ENCODE results near the gene PLPP4. TPM values are rescaled to one million over a fixed set of nuclear protein-coding genes. Genes with fewer than 3 reads are reported as not detected.

PLPP4 gene
- total RNA-seq, 1 donor from 2014 or later = 0.60 TPM

DNA sequence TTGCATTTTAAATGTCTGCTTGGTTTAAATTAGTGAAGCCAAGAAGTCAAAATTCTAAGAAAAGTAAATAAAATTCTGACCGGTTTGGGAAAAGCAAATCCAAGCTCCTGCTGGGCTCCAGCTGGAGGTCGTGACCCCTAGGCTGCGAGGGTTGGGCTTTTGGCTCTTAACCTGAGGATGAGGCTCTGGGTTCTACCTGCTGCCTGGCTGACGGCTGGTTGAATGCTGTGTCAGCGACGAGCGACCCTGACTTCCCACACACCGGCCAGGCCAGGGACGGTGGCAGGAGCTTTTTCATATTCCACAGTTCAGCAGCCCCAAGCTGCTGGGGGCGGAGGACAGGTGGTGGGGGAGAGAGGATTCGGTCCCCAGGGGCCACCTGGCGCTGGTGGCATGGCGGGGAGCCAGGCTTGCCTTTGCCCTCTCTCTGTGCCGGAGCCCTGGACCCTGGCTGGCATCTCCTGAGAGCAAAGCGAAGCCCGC is 843 bp upstream of the PLPP4 start:
- no peak for DNase-seq (ENCODE audit: low spot score)

DNA sequence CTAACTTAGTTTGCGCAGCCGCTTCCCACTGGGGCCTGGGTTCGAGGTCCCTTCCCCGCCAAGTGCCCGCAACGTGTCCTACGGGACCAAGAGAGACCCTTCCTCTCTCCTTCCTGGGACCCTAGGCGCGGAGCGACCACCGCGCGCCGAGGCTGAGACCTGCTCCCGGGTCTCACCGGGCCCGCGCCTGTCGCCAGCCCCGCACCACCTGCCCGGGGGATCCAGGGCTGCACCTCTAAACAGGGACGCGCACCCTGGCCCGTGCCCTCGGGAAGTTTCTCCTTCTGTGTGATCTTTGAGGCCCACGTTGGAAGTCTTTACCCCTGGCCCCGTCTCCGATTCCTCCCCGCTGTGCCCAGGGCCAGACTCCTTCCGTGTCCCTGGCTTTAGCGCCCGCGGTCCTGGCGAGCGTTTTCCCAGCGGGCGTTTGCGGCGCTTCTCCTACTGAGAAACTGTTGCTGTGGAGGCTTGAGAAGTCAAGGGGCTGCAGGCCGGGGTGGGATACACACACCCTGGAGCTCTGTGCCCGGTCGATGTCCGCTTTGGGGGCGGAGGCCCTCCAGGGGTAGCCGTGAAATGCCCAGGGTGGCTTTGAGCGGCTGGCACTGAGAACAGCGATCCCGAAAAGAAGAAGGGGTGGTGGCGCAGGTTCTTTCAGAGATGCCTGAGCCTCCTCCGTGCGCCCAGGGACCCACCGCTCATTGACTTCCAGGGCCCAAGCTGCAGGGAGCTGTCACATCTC is 575 bp downstream of the PLPP4 start:
- no peak for DNase-seq (ENCODE audit: low spot score)

DNA sequence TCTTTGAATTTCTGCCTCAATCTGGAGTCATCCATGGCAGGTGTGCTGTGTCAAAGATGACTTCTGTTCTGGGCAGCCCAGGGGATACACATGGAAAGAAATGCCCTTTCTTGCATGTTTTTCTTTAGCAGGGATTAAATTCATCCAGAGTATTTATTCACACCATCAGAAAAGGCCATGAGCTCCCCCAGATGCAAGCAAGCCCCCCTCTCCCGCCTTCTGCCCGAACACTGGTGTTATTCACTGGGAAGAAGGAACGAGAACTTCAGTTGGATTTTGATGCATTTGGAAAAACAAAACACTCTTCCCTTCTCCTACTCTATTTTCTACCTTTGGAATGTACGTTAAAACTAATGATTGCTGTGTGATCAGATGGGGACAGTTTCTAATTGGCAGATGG is 1.4 kb downstream of the PLPP4 start:
- no peak for DNase-seq (ENCODE audit: low spot score)

DNA sequence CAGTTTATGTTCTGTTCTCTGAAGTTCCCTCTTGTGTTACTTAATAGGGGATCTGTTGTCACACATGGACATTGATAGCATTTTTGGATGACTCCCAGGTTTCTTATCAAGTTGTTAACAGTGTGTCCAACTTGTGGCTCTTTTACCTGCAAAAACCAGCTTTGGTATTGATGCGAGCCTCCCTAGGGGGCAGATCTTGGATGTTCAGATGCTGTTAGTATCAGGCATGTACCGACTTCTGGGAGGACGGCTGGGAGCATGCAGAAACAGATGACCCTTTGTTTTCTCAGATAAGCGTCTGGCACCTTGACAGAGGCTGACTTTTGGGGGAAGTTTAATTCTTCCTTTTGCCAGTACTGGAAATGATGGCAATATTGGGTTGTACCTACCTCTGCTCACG is 2.2 kb downstream of the PLPP4 start:
- DNase-seq (ENCODE audit: low spot score) = no peak

DNA sequence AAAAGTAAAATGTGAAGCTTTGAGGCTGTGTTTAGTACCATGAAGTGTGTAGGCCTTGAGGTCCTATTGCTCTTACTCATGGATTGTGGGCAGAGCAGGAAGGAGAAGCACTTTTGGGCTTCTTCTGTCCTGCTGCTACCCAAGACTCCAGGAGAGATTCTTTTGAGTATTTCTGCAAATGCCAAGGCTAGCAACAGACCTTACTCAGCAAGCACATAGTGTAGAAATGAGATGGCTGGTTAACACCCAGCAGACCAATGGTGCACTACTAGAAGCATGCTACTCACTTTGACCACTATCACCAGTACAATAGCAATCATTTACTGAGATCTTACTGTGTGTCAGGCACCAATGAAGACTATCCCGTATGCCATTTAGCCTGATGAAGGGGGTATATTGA is 3.2 kb downstream of the PLPP4 start:
- DNase-seq (ENCODE audit: low spot score) = no peak

DNA sequence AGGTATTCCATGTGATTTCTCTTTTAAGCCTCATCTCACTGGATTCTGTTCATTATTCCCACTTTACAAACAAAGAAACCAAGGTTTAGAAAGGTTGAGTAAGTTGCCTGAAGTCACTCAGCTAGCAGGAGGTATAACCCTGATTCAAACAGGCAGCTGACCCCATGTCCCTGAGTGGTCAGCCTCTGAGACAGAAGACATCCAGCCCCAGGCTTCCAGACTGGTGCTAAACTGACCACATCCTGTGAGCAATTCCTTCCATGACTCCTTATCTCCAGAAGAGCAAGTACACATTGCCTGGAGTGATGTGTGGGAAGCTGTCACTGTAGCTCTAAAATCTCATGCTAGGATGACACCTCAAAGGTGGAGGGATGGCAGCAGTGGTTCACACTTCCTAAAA is 3.7 kb downstream of the PLPP4 start:
- DNase-seq (ENCODE audit: low spot score) = no peak

DNA sequence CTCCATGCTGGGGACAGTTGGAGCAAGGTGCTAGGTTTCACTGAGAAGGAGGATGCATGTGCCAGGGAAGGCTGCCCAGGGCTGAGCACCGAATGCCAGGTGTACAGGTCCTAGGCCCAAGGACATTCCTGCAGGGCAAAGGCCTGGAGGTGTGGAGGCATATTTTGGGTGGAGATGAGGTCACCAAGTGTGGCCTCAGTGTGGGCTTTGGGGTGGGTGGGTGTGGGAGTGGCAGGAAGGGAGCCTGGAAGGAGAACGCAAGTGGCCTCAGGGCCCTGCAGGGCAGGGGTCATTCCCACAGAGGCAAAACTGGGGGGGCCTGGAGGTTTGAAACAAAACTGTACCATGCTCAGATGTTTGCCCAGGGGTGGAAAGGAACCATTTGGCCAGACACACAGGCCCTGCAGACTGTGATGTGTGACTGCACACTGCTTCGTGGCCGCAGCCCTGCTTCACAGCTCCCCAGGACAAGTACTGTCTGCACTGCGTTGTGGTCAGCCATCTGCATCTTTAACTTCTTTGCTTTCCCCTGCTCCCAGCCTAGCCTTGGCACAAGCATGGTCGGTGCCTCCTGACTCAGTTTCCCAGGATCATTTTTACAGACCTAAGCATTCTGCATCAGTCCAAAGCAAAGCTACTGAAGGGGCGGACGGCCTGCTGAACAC is 5.1 kb downstream of the PLPP4 start:
- no peak for DNase-seq (ENCODE audit: low spot score)

DNA sequence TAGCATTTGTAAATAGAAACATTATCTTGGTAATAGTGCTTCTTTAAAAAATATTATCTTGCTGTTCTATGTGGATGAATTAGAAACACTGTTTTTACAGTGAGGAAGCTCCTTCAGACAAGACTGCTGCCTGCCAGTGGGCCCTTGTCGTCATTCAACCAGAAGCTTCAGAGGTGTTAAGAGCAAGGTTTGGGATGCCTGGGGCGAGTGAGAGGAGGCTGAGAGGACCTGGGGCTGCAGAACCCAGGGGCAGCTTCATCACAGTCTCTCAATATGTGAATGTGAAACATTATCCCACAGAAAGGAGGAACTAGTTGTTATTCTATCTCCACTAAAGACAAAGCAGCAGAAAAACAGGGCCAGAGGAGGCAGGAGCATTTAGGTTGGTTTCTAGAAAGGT is 8.1 kb downstream of the PLPP4 start:
- no peak for DNase-seq (ENCODE audit: low spot score)

DNA sequence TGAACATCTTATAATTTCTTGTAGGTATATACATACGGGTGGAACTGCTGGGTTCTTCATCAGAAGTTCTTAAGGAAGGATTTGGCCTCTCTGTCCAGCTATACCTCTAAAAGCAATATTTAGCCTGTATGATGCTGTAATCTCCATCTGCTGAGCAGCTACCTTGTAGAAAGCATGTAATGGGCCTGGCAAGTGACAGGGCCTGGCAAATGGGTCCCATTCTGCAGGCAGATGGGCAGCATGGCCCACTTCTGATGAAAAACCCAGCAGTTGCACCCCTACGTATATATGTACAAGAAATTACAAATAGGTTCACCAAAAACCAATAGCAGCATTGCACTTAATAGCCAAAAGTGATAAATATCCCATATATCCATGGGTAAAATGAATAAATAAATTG is 9.0 kb downstream of the PLPP4 start:
- DNase-seq (ENCODE audit: low spot score) = no peak

DNA sequence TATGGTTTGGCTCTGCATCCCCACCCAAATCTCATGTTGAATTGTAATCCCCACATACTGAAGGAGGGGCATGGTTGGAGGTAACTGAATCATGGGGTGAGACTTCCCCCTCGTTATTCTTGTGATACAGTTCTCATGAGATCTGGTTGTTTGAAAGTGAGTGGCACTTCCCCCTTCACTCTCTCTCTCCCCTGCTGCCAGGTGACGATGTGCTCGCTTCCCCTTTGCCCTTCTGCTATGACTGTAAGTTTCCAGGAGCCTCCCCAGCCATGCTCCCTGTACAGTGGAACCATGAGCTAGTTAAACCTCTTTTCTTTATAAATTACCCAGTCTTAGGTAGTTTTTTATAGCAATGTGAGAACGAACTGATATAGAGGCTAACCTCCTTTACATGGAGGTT is 16.6 kb downstream of the PLPP4 start:
- no peak for DNase-seq (ENCODE audit: low spot score)

DNA sequence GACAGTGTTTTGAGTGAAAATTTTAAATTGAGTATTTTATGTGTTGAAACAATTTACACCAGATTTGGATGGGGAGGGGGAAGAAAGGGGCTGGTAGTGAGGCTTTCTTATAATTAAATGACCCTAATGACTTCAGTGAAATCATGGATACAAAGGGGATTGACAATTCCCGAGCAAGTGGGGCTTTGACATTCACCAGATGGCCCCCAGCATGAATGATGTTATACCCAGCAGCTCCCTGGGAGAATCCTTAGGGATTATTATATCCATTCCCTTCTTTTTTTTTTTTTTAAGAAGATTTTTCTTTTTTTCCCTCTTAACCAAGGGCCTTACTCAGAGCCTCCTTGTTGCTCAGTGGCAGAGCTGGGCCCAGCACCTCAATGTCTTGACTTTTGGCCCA is 17.9 kb downstream of the PLPP4 start:
- no peak for DNase-seq (ENCODE audit: low spot score)

DNA sequence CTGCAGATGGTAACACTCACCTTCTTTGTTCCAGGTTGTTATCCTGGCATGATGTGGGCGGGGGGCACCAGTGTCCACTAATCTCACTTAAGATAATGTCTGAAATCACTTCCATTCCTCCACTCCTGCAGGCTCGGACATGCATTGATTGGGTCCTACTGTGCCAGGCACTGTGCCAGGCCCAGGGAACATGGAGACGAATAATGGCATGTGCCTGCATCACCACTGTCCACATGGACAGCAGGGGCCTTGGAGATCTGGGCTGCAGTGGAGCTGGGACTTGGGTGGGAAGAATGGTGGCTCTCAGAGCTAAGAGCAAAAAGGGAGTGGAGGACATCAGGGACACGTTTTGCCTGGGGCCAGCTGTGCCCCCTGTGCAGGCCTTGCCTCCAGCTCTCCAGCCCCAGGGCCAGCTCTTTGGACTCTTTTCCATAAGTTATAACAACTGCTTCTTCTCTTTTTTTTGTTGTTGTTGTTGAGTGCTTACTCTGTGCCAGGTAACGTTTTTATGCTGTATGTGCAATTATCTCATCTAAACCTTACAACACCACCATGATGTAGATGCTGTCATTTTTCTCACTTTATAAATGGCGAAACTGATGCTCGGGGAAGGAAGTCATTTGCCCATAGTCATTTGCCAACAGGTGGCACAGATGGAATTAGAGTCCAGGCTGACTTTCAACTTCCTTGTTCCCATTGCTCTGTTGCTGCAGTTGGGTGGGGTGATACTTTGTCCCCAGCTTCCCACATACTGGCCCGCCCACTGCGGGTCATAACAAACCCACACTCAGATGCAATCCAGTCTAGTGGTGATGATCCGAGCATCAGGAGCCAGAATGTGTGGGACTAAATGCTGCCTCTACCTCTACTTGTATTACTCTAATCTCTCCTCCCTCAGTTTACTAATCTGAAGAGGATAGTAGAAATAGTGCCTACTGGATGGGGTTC is 19.1 kb downstream of the PLPP4 start:
- DNase-seq (ENCODE audit: low spot score) = no peak

DNA sequence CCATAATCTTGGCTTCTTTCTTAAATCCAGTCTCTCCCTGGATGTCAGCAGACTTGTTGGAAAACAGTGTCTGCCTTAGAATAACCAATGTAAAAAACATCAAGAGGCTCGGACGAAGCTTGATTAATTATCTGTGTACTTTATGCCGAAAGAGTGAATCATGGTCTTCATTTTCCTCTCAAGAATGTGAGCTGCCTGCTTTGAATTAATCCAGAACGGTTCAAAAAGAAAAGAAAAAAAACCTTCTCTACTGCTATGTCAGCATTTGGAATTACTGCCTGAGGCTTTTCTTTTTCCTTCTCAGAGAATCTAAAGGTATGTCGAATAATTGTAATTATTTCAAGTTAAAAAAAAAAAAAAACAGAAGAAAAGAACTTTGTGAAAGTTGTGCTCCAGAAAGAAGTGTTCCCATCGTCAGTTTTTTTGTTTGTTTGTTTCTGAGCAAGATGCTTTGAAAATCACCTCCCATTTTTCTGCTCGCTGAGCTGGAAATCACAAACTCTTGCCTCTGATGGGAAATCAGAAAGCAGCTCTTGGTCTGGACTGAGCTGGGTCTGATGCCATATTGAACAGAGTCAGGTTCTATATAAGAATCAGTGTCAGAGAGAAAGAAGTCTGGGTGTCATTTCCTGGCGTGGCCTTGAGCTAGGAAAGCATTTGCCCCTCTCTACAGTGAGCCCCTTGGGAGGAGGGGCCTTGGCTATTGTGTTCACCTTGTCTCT is 20.2 kb downstream of the PLPP4 start:
- no peak for DNase-seq (ENCODE audit: low spot score)

DNA sequence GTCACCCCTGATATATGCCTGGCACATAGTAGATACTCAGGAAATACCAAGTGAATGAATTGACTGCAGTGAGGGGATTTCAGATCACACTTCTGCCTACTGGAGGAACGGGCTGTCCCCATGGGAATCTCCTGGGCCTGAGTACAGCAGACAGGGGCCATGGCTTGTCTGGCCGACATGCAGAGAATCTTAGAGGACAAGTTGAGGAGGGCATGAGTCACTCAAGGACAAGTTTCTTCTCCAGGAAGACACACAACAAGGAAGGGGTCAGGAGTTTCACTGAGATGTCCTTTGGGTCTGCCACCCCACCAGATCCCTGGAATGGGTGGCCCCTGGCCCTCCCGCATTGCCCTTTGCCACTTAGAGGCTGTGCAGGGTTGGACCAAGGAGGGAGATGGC is 20.7 kb downstream of the PLPP4 start:
- no peak for DNase-seq (ENCODE audit: low spot score)

DNA sequence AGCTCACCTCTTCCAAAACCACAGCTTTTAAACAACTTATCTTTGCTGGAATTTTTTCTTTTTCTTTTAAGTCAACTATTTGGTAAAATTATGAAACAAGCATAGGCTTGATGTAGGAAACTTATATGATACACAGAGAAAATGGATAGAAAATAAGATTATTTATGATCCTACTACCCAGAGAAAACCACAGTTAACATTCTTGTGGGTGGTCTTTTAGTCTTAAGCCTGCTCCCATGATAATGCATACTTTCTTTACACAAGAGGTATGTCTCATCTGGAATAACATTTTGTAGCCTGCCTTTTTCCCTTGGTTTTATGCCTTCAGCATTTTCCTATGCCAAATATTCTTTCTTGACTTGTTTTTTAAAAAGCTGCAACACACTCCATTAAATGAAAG is 21.4 kb downstream of the PLPP4 start:
- no peak for DNase-seq (ENCODE audit: low spot score)

DNA sequence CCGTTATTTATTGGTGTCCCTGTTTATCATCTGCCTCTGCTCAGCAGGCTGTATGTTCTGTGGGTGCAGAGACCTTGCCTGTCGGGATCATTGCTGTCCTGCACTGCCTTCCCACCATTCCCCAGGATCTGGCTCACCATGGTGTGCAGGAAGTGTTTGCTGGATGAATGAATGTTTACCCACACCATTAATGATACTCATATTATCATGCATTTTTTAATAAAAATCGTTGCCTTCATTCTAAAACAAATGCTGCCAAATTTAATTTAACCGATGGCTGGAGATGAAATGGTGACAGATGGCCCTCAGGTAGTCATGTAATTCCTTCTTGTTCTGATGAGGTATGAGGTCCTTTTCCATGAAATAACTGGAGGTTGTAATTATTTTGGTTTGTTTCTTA is 22.5 kb downstream of the PLPP4 start:
- no peak for DNase-seq (ENCODE audit: low spot score)

DNA sequence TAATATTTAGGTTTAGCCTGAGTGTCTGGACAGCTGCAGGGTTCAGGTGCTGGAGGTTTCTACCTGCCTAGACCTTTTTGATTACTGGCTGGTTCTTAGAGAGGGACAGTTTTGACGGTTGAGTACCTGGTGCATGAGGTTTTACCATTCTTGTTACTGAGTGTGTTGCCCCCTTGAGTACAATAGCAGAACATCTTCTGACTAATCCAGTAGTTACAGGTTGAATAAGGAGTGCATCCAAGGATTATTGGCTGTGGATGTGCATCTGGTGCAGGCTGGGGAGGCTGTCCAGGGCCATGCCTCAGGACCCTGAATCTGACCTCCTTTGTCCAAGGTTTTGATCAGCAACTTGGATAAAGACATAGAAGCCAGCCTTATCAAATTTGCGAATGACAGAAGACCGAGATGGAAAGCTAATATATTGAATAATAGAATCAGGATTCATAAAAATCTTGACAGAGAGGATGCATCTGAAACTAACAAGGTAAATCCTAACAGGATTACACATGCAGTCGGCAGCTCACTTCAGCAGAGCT is 23.1 kb downstream of the PLPP4 start:
- no peak for DNase-seq (ENCODE audit: low spot score)

DNA sequence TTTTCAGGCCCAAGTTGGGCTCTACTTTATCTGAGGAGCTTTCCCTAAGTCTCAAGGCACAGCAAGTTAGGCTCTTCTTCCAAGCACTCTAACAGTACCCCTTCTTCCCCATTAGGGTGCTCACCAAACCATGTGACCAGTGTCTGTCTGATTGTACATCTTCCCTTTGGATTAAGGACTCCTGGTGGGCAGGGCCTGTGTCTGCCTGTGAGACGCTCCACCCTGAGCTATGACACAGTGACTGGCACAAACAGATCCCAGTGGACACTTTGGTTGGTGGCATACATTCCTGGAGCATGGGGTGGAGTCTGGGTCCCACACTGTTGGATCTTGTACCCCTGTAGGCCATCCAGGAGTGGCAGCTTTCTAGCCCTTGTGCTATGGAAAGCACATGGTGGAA is 23.8 kb downstream of the PLPP4 start:
- DNase-seq (ENCODE audit: low spot score) = no peak

DNA sequence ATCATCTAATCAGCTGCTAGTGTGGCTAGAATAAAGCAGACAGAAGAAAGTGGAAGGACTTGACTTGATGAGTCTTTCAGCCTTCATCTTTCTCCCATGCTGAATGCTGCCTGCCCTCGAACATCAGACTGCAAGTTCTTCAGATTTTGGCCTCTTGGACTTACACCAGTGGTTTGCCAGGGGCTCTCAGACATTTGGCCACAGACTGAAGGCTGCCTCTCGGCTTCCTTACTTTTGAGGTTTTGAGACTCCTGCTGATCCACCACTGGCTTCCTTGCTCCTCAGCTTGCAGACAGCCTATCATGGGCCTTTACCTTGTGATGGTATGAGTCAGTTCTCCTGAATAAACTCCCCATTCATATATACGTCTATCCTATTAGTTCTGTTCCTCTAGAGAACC is 26.0 kb downstream of the PLPP4 start:
- DNase-seq (ENCODE audit: low spot score) = no peak

DNA sequence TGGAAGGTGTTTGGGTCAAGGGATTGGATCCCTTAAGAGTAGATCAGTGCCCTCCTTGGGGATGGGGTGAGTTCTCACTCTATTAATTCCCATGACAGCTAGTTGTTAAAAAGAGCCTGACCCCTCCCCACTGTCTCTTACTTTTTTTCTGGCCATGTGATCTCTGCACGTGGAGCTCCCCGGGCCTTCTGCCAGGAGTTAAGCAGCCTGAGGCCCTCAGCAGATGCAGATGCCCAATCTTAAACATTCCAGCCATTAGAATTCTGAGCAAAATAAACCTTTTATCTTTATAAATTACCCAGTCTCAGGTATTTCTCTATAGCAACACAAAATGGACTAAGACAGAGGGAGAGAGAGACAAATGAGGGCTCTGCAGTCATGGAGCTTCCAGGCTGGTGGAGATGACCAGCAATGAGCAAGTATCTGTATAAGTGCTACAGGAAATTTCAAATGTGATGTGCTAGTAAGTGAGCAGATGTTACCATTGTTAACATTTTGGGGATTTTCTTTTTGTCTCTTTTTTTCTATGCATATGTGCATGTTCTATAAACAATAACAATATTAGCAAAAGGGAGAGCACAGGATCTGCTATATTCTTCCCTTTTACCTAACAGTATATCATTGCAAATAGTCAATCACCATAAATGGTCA is 26.7 kb downstream of the PLPP4 start:
- no peak for DNase-seq (ENCODE audit: low spot score)

DNA sequence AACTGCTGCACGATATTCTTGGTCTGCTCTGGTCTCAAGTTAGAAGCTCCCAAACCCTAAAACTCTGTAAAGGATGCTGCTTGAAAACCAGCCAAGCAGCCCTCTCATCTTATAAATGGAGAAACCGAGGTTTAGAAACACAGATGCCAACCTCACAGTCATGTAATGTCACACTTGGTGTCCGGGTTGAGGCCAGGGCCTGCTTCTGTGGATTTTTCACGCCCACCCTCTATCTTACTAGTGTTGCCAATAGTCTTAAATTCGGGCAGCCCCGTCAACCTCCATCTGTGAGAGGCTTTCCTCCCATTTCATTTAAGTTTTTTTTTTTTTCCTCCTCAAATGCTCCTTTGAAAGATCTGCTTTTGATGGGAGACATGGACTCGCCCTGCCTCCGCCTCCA is 28.9 kb downstream of the PLPP4 start:
- DNase-seq (ENCODE audit: low spot score) = no peak
